Activated T-cell treated with anti-CD3 and anti-CD28 coated beads, Interleukin-2, amount 50 U/mL, for 48 hours (primary cell): ENCODE data around the gene GATM.
A peak's percentile ranks its signal among the peaks of the same experiment; 100 is the strongest.
"Not testable (repeated sequence)": the region's sequence is repeated elsewhere in the genome, so short reads cannot be mapped to it uniquely, and the experiment has no call there.

Experiments used
- DNase-seq, 2 experiments: peaks; one replicate each; pipeline ENCODE4 v3.0.0-alpha.2; 2020

GATM gene

DNA sequence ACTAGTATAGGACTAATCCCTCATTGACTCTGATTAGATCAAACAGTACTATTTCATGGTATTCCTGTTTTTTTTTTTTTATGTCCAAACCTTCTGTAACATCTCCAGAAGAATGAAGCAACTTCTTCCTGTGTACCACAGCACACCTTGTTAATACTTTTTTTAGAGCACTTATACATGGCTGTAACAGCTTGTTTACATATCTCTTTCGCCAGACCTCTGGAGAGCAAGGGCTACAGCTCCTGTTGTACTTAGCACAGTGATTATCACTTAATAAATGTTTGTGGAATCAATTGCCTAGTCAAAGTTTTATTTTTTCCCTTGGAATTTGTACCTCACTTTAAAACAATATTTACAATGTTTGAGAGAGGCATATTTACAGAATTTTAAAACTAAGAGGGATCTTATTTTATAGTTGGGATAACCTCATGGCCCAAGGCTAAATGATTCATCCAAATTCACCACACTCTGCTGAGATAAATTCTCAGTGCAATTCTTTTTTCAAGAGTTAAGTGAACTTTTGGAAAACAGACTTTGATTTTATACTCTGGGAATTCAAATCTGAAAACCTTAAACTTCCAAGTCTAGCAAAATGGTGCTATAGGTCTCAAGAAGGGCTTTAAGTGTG, 9.2 kb upstream of the GATM start:
- DNase-seq = no peak

DNA sequence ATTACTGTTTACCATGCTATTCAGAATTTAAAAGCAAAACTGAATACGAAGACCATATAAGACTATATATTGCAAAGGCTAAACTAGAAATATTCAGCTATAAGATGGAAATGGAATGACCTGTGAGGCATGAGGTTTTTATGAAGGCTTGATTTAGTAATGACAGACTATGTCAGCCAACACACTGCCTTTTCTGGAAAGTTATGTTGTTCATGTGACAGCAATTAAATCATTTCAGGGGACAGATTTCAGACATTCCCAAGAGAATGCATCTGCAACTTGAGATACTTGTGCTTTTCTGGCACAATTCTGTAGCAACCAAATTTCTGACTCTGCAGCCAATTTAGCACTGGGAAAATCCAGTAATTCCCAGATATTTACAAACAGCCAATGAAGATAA, 8.6 kb upstream of the GATM start:
- DNase-seq = no peak

DNA sequence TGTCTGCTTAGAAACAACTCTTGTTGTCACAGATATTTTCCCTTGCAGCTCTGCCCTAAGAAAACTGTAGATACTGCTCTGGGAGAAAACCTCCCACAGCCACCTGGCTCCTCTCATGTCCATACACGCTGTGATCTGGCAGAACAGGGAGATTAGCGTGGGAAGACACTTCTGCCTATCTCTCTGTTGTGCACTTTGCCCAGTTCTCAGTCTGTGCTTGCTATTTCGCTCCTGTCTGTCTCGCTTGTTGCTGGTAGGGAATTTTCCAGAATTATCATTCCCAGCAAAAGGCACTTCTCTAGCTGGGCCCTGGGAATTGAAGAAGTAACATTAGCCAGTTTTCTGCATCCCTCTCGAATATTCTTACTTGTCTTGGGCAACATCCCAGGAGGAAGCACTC, 8.1 kb upstream of the GATM start:
- DNase-seq = no peak

DNA sequence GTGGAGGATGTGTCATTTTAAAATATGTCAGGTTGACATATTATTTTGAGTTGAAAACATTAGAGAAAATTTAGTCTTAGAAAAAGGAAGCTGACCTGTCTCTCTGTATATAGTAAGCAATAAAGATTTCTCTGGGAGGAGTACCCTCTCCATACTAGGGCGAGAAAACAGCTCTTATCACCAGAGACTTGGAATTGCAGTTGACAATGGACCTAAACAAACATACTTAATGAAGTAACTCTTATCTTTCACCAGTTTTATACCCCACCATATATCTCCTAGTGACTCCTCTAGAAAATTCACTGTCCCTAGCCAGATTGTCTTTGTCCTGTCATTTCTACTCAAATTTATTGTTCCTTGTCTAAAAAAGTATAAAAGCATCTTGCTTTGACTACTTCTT, 7.2 kb upstream of the GATM start:
- DNase-seq = no peak

DNA sequence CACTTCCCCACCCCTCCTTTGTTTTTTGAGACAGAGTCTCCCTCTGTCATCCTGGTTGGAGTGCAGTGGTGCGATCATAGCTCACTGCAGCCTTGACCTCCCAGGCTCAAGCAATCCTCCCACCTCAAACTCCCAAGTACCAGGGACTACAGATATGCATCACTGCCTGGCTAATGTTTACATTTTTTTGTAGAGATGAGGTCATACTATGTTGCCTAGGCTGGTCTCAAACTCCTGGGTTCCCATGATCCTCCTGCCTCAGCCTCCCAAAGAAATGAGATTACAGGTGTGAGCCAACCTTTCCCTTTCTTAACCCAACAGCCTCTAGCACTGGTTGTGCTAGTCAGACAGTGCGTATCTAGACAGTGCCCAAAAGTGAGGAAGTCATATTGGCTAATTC, 6.4 kb upstream of the GATM start:
- DNase-seq = no peak

DNA sequence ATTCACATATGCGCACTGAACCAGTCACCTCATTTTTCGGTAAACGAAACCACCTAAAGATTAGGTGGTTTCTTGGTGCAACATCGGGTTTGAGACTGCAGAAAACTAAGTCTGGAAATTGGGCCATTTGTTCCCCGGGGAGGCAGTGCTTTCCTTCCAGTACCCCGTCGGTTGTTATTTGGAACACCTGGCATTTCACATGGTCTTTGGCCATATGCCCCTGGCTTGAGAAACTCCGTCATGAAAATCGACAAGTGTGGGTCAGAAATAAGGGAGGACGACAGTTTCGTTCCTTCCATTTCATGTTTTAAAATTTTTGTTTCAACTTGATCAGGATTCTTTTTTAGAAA, 544 bp upstream of the GATM start:
- no peak for DNase-seq

DNA sequence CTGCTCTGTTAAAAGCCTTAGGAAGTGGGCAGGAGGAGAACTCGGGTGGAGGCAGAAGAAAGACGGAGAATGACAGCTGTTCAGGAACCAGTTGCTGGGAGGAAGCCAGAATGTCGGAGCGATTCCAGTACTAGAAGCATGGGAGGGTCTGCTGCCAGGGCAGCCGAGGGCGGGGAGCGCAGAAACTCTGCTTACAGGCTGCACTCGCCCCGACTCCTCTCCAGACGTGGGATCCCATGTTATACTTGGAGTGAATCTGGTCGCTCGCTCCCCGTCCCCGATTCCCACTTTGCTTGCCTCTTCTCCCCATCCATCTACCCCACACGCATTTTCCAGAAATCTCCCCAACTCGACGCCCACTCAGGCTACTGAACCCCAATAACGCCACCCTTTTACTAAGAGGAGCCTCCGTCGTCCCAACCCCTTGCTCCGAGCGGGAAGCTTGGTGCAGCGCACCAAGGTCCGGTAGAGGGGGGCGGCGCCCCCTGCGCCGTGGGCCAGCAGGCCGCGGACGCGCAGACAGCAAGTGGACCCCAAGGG, 665 bp downstream of the GATM start:
- peak in 1 of 2 experiments; percentile 26 for DNase-seq

DNA sequence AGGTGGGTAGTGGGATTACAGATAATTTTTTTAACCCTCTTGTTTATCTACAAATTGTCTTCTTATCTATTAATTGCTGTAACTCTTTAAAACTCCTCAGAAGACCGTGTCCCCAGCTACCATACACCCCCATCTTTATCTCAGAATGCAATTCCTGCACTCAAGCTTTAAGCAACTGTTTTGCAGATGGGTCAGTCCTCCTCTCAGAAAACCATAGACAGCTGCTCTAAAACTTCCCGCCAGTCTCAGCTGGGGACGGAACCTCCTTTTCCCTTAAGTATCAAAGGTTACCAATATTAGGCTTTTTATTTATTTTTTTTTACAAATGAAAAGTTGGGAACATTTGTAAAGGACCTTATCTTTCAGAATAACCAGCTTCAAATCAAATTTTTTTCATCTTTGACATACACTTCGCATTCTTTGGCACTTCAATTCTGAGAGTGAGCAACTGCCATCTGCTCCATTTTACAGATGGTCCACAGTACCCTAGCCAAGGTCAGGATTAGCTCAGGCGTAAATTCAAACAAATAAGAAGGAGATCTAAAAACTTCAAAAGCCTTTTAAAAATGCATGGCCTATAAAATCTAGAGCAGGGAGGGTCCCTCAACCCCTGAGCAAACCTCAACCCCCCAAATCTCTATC, 1.3 kb downstream of the GATM start:
- DNase-seq = no peak

GRCh38 chr15:45376300-45376928, 1.9 kb downstream of the GATM start:
- no peak for DNase-seq

DNA sequence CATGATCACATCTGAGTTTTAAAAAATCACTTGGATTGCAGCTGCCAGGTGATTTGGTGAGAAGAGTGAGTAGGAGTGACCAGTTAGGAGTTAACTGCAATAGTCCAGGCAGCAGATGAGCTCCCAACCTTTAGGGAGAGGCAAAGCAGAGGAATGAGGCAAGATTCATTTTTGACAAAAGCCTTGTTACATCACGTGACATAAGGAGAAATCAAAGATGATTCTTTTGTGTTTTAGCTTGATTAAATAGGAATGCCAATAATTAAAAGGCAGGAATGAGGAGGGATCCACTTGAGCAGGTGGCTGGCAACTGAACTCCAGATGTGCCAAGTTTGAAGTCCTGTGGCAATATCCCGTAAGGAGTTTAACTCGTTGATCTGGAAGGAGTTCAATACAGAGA, 2.5 kb downstream of the GATM start:
- no peak for DNase-seq

- no peak for DNase-seq
Measured at GRCh38 chr15:45373976-45374375, 4.4 kb downstream of the GATM start.

- DNase-seq = no peak
Measured at GRCh38 chr15:45372041-45372995, 6.0 kb downstream of the GATM start.

- no peak for DNase-seq
Measured at GRCh38 chr15:45371546-45371945, 6.8 kb downstream of the GATM start.

DNA sequence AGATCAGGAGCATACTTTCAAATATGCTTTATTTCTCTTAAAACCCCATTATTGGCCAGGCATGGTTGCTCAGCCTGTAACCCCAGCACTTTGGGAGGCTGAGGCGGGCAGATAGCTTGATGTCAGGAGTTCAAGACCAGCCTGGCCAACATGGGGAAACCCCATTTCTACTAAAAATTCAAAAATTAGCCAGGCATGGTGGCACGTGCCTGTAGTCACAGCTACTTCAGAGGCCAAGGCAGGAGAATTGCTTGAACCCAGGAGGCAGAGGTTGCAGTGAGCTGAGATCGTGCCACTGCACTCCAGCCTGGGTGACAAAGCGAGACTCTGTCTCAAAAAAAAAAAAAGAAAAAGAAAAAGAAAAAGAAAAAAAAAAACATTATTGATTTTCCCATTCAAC, 8.3 kb downstream of the GATM start:
- not testable (repeated sequence) for DNase-seq

GRCh38 chr15:45367222-45367621, 11.1 kb downstream of the GATM start:
- DNase-seq = not testable (repeated sequence)

DNA sequence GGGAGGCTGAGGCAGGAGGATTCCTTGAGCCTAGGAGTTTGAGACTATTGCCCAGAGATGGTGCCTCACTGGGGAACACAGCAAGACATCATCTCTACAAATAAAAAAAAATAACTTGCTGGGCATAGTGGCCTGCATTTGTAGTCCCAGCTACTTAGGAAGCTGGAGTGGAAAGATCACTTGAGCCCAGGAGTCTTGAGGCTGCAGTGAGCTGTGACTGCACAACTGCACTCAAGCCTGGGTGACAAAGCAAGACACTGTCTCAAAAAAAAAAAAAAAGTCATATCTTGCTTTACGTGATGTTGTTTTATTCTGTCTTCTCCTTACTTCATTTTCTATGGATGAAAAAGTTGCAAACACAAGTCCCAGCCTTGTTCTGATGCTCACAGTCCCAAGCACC, 14.1 kb downstream of the GATM start:
- no peak for DNase-seq

DNA sequence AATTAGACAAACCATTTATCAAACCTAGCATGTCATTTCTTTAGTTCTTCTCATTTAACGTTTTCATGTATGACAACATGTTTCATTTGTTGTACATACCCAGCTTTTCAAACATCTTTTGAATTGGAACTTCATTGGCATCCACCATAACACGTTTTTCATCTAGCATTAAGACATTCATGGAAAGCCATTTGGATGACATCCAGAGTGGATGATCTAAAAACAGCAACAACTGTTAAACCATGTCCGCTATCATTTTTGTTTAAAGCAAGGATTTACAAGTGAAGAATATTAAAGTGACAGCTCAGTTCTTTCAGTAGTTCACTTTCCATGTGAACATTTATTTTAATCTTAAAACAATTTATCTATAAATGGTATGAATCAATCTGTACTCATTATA, 14.5 kb downstream of the GATM start:
- DNase-seq = no peak

DNA sequence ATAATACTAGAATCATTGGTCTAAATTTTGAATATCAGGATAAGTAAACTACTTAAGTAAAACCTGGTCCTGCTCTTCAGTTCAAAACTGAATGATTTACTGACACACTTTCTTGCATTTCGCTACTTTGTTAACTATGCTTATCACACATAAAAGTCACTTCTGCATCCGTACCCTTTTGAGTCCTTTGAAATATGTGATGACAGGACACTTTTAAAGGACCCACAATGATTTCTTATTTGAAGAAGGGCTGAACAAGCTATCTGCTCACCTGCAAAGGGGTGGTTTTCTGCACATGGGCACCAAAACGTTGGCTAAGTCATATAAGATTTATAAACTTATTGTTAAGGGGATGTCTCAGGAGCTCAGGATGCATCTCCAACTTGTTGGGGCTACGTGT, 15.0 kb downstream of the GATM start:
- DNase-seq = no peak

- no peak for DNase-seq
Measured at GRCh38 chr15:45362419-45362818, 15.9 kb downstream of the GATM start.

DNA sequence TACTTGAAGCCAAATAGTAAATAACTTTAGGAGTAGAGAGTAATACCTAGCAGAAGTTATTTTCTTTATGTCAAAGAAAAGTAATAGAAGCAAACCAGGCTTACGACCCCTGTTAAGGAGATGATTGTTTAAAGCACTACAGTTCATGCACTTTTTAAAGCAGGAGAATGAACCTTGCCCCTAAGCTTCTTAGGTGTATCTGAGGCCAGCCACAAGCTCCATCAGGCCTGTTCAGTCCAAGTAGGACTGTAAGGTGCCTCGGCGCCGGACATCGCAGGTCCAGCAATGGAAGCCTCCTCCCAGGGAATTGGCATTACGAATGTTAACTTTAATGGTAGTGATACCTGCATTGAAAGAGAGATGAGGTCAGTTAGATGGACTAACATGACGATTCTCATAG, 16.5 kb downstream of the GATM start:
- no peak for DNase-seq

GRCh38 chr15:45355860-45356259, 22.5 kb downstream of the GATM start:
- no peak for DNase-seq

GRCh38 chr15:45354711-45355110, 23.6 kb downstream of the GATM start:
- no peak for DNase-seq

DNA sequence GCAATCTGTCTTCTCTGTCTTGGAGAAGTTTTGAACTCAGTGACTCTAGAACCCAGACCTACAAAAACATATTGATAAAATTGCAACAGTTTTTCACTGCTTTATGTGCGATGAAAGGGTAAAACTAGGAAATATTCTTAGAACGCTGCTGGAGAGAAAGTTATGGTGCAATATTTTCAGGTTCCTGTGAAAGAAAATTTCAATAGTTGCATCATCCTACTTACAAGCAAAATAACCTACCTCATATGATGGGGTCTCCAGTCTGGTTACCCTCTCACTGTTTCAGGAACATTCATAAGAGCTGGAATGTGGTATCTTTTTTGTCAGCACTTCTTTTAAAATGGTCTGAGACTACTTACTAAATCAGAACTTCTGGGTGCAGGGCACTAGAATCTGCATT, 27.1 kb downstream of the GATM start:
- no peak for DNase-seq
